GM21447 (cell line): ENCODE measurements around the gene SLC25A48.

Experiments
- ATAC-seq: cut with Tn5 transposase; IDR thresholded peaks from one replicate; pipeline ENCODE4 v1.9.1; 2021; ENCODE audit not compliant: unreplicated experiment

Gene SLC25A48

GRCh38 chr5:135913713-135914626, 79.5 kb downstream of the SLC25A48 start:
- ATAC-seq, result no peak

- ATAC-seq, result no peak
These were observed 81.1 kb downstream of the SLC25A48 start for GRCh38 chr5:135915466-135916001.

DNA sequence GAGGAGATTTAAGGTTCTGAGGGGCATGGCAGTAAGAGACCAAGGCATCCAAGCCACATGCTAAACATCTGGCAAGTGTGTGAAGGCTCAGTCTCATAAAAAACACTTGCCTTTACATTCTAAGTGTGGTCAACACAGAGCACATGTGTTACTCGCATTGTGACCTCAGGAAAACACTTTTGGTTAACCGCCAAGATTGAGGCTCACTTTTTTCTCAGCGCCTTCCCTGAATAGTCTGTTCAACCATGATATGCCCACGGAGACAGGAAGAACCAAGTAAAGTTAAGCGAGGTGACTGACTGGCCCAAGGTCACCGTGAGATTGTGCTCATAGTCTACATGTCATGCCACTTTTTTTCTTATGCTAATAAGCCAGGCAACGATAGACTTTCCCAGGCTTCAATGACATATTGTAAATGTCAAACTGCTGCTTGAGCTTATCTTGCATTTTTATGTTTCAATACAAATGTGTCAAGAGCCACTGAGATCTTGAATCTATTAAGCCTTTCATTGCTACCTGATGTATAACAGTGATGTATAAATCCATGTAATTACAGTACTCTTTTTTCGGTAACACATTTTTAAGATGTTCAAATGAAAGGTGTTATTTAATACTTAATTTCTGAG, 82.3 kb downstream of the SLC25A48 start:
- no peak for ATAC-seq

DNA sequence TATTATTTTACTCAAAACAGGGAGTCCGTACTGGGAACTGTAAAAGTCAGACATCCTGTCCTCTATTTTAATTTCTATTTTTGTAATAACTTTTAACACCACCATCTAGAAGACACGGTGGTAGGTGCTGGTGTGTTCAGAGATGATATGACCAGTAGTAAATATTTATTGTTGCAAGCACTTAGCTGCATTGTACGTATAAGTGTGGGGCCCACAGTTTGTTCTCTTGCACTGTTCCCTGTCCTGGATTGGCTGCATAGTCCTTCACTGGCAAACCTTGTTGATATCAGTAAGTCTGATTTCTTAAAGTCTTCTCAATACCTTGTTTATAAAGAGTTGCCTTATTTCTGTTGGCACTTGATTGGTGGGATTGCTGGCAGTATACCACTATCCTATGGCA, 85.7 kb downstream of the SLC25A48 start:
- no peak for ATAC-seq

GRCh38 chr5:135921388-135921787, 86.9 kb downstream of the SLC25A48 start:
- no peak for ATAC-seq

DNA sequence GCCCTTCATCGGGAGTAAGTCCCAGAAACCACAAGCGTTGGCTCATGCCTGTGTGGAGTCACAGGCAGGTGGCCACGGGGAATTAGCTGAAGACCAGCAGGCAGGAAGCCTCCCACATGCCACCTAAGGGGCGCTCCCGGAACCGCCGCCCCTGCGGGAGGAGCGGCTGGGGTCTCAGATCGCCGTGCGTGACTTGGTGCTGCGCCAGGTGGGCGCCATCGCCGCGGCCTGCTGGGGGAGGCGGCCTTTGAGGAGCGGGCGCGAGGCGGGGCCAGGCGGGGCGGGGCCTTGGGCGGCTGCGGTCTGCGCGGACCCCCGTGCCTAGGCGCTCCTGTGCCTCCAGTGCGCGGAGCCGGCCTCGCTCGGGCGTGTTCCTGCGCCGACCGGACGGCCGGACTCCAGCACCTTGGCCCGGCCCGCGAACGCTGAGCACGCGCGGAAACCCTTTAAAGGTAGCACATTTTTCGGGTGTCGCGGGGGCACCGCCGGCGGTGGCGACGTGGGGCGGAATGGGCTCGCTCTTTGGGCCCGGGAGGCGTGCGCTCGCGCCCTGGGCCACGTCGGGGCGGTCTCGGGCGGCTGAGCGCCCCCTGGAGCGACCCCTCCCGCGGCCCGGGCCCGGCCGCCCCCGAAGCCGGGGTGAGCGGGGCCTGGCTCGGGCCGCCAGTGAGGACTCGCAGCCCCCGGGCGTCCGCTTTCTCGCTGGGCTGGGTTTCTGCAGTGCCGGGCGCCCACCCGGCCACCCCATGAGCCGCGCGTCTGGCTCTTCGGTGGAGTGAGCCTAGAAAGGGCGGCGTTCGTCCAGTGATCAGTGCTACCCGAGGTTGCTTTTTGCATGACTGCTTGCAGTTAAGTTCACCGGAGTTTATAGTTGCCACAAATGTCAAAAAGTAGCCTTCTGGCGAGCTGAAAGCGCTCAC, 95.8 kb downstream of the SLC25A48 start:
- no peak for ATAC-seq

GRCh38 chr5:135930949-135931295, 96.5 kb downstream of the SLC25A48 start:
- ATAC-seq, result no peak

GRCh38 chr5:135934939-135935338, 100.5 kb downstream of the SLC25A48 start:
- no peak for ATAC-seq

- no peak for ATAC-seq
These were observed 102.9 kb downstream of the SLC25A48 start for GRCh38 chr5:135937245-135937911.
